Stimulated activated CD8-positive, alpha-beta memory T cell treated with anti-CD3 and anti-CD28 coated beads, Interleukin-12 subunit alpha, Interleukin-12 subunit beta, amount 100 ng/mL, for 24 hours (primary cell): ENCODE data around the gene DCBLD1.

ENCODE experiments used
- DNase-seq: peaks from one replicate; pipeline ENCODE4 v3.0.0-alpha.2; 2020; ENCODE audit errors: extremely low read depth

DCBLD1 gene

DNA sequence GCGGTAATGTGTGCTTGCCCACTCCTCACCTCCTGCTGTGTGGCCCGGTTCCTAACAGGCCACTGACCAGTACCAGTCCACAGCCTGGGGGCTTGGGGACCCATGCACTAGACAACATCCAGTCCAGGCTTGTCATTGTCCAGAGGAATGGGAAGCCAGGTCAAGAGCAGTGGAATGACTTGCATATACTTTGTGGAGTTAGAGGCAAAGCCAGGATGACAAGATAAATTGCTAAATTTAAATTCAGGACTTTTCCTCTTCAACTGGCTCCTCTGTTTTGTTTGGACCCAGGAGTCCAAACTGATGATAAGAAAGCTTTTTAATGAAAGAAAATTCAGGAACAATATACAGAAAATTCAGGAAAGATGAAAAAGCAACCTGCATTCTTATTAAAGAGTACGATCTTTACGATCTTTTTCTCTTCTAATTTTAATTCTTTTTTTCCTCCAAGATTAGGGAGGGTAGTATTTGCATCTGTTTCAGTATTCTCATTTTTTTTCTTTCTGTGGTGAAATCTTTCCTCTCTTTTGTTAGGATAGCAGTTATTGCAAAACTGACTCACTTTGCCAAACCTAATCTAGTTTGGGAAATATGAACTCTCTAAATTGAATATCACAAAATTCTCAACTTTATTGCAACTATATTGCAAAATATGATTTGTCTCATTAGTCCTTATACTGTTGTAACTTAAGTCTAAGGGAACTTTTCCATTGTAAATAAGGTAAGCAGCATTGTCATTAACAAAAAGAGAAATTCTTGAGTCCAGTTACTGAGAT is 48.2 kb downstream of the DCBLD1 start:
- DNase-seq, result no peak

DNA sequence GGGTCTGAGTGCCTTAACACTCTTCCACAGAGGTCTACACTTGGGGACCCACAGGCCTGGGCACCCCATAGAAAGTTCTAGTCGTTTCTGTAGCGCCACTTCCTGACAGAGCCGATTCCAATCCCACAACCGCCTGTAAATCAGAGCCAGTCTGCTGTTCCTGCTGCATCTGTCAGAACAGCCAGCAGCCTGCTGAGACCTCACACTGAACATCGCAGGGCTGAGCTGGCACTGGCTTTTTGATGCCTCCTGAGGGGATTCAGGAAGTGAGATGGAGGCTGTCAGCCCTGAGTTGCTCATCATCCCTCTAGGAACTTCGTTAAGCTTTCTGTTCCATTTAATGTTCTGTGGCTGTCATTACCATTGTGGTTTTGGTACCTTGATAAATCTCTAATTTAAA is 48.9 kb downstream of the DCBLD1 start:
- DNase-seq, result no peak

- no peak for DNase-seq
These were observed 49.6 kb downstream of the DCBLD1 start for GRCh38 chr6:117531809-117532725.

GRCh38 chr6:117533775-117534174 is 51.3 kb downstream of the DCBLD1 start:
- no peak for DNase-seq

GRCh38 chr6:117534974-117535373 is 52.5 kb downstream of the DCBLD1 start:
- no peak for DNase-seq

- DNase-seq, result no peak
These were observed 53.8 kb downstream of the DCBLD1 start for GRCh38 chr6:117536317-117536716.

DNA sequence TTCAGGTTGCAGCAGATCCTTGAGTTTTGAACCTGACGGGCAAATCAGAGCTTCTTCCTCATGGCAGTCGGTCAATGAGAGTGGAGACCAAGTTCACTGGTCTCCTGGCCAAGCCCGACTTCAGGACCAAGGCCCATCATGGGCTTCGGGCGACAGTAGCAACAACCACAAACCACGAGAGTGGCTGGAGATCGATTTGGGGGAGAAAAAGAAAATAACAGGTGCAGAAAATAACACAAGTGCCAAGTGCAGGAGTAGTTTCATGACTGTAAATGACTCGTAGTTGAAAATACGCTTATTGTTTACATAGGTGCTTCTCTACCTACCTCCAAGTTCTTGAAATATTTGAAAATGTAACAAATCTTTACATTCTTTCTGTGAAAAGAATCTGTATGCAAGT is 56.1 kb downstream of the DCBLD1 start:
- DNase-seq, result no peak

DNA sequence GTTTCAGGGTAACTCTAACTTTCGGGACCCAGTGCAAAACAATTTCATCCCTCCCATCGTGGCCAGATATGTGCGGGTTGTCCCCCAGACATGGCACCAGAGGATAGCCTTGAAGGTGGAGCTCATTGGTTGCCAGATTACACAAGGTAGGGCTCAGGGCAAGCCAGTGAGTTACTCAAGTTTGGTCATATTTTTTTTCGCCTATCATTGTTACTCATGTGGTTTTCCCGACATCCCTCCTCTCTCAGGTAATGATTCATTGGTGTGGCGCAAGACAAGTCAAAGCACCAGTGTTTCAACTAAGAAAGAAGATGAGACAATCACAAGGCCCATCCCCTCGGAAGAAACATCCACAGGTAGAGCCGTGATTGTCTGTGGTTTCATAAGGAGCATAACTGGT is 58.2 kb downstream of the DCBLD1 start:
- DNase-seq, result no peak

GRCh38 chr6:117542493-117542892 is 60.0 kb downstream of the DCBLD1 start:
- DNase-seq, result no peak

DNA sequence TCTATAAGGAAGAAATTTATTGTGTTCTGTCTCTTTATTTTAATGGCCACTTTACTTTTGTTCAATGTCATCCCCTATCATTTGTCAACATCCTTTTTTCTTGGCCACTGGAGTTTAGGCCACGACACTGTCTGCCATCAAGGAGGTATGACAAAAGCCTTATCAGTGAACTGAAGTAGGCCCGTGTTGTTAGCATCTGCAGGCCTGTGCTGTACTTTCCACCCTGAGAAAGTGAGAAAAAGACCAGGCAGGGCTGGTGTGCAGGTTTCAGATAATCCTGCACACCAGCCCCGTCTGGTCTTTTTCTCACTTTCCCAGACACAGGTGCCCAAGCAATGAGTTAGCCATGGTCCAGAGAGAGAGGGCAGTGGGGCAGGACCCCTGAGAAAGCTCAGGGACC is 62.2 kb downstream of the DCBLD1 start:
- no peak for DNase-seq

- no peak for DNase-seq
These were observed 62.7 kb downstream of the DCBLD1 start for GRCh38 chr6:117545161-117545595.

DNA sequence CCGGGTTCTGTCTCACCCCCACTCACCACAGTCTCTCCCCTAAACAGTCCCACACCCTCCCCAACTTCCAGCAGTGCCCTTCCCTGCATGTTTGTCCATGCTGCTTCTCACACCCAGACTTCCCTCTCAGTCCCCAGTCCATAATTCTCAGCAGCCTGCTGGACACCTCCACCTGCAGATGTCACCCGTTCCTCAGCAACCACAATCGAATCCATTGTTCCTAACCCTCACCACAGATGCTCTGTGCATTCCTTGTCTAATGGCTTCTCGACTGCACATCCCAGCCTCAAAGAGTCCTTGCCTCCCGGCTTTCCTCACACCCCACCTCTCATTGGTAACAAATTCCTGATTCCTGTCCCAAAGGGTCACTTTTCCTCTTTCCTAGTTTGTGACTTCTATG is 64.2 kb downstream of the DCBLD1 start:
- no peak for DNase-seq

GRCh38 chr6:117547688-117548621 is 65.5 kb downstream of the DCBLD1 start:
- DNase-seq, result no peak

- no peak for DNase-seq
These were observed 66.4 kb downstream of the DCBLD1 start for GRCh38 chr6:117548797-117549301.

DNA sequence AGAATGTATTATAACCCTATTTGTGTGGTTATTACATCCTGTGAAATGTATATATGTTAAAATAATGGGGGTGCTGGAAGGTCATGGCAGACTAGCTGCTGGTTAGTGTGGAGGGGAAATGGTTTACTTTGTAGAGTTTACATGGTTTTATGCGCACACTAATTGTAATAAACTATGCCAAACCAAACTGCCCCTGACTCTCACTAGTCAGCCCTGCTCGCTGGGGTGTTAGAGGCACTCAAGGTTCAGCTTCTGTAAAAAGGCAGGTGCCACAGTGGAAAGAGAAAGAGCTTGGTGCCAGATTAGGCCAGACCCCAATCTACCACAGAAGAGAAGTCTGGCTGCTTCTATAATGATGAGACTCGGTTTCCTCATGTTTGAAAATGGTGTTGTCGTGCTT is 67.1 kb downstream of the DCBLD1 start:
- DNase-seq, result no peak

- no peak for DNase-seq
These were observed 67.7 kb downstream of the DCBLD1 start for GRCh38 chr6:117550078-117550600.

DNA sequence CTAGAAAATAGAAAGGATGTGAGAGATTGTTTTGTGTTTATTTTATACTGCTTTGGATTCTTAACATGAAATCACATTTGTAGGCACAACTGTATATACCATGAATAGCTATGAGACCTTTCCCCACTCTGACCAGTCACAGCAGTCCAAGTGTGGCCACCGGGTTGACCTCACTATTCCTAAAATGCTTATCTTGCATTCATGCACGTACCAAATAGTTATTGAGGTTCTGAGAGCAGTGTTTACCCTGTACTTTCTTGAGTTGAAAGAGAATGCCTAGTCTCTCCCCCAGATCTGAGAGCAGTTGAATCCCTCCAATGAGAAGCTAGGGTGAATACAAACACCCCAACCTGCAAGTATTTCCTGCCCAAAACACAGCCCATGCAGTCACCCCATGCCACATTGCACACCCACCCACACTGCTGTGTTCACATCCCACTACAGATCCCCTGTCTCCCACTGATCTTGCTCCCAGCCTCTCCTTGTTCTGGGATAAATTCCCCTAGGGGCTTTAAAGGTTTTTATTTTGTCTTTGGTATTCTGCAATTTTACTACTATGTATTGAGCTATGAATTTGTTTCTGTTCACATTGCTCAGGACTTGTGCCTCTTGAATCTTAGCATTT is 68.3 kb downstream of the DCBLD1 start:
- DNase-seq, result no peak

DNA sequence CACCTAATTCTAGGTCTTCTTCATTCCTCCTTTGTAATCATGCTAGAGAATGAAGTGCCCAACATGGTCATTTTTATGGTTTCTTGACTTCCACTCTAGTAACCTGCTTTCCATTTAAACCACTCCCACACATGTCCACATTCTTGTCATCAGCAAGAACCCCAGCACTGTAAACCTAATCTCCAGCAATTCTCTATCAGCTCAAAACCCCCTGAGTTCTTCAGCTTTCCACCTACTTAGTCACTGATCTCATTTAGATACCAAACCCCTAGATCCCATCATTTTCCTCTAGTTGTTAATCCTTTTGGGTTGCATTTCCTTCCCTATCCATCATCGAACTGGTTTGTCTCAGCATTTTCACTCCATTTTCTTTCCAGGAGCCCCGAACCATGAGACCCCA is 70.1 kb downstream of the DCBLD1 start:
- no peak for DNase-seq

DNA sequence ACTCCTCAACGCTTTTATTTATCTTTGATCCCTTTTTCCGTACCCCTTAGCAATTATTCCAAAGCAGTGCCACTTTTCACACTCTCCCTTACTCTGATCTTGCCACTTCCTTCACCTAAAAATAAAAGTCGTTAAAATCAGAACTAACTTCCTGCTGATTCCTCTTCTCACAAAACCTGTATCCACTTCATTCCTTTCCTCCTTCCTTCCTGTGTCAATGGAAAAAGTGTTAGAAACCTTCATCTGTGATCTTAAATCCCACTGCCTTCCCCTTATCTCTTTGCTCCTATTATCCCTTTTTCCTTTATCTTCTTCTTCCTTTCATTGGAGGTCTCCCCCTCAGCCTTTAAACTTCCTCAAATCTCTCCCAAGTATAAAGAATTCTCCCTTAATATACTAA is 70.7 kb downstream of the DCBLD1 start:
- no peak for DNase-seq

DNA sequence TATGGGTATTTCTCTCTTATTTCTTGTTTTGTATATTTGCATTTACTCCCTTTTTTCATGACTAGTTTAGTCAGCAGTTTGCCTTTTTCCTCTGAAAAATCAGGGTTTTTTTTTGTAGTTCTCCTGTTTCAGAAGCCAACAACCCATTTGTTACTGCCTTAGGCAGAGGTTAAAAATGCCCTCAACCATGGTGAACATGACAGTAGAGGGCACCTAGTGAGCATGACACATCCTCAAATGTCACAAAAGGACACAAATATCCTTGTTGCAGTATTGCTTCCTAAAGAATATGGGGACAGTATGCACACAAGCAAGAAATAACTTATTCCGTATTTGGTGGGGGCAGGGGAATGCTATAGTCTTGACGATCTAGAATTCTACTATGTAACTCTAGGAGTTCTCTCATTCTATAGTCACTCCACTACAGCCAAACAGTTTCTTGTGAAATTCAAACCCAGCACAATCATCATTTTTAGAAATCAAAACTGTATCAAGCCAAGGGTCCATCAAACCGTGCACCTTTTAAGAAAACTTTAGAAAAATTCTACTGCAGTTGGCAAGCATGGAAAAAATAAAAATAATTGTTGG is 72.9 kb downstream of the DCBLD1 start:
- no peak for DNase-seq
